ENCODE data around the gene TNF.
A peak's percentile ranks its signal among the peaks of the same experiment; 100 is the strongest.

Gene TNF

GRCh38 chr6:31544676-31545075, 30.7 kb upstream of the TNF start:
- DNase-seq (ENCODE audit: low read depth), result no peak
- H3K4me3 ChIP-seq (ENCODE audit: low read depth, low read length), result no peak overlapping the region
- TF ChIP-seq CTCF (conservative IDR thresholded peaks at IDR 0.05; ENCODE audit: low read depth, low read length), result no peak

DNA sequence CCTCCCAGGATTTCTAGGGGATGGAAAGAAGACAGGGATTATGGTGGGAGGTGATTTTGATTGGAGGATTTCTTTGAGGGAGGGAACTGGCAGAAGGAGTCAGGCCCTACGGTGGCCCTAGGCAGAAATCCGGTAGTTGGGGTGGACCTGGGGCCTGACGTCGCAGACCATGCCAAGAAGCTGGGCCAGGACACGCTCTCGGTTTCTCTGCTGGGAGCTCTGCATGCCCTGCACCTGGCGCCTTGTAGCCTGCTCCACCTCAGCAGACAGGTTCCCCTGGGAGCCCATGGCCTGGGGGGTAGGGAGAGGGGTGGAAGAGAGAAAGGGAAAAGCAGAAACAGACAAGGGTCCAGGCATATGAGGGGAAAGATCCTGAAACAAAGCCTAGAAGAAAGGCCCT, 30.1 kb upstream of the TNF start:
- no peak for DNase-seq (ENCODE audit: low read depth)
- no peak overlapping the region for H3K4me3 ChIP-seq (ENCODE audit: low read depth, low read length)
- no peak for TF ChIP-seq CTCF (conservative IDR thresholded peaks at IDR 0.05; ENCODE audit: low read depth, low read length)

GRCh38 chr6:31546339-31546957, 28.9 kb upstream of the TNF start, which contains the start of gene ATP6V1G2:
Gene ATP6V1G2 (minus strand): TSS chr6:31546608. CDS start chr6:31546559, 49 bp downstream.
- TF ChIP-seq CTCF (conservative IDR thresholded peaks at IDR 0.05; ENCODE audit: low read depth, low read length), result peak; percentile 99

GRCh38 chr6:31546958-31547726, 28.2 kb upstream of the TNF start, which contains the start of gene NFKBIL1:
Gene NFKBIL1 (plus strand): TSS chr6:31547608. CDS start chr6:31547695, 87 bp downstream.
- H3K4me3 ChIP-seq (ENCODE audit: low read depth, low read length), result peak within 1 kb of the TSS; percentile 66
- peak; percentile 99 for DNase-seq (ENCODE audit: low read depth)
- TF ChIP-seq CTCF (conservative IDR thresholded peaks at IDR 0.05; ENCODE audit: low read depth, low read length), result no peak

More at GRCh38 chr6:31546339-31546957, 28.9 kb upstream of the TNF start, which contains the start of gene ATP6V1G2:
- peak within 1 kb of the TSS; percentile 66 for H3K4me3 ChIP-seq (ENCODE audit: low read depth, low read length)
- peak; percentile 98 for DNase-seq (ENCODE audit: low read depth)

DNA sequence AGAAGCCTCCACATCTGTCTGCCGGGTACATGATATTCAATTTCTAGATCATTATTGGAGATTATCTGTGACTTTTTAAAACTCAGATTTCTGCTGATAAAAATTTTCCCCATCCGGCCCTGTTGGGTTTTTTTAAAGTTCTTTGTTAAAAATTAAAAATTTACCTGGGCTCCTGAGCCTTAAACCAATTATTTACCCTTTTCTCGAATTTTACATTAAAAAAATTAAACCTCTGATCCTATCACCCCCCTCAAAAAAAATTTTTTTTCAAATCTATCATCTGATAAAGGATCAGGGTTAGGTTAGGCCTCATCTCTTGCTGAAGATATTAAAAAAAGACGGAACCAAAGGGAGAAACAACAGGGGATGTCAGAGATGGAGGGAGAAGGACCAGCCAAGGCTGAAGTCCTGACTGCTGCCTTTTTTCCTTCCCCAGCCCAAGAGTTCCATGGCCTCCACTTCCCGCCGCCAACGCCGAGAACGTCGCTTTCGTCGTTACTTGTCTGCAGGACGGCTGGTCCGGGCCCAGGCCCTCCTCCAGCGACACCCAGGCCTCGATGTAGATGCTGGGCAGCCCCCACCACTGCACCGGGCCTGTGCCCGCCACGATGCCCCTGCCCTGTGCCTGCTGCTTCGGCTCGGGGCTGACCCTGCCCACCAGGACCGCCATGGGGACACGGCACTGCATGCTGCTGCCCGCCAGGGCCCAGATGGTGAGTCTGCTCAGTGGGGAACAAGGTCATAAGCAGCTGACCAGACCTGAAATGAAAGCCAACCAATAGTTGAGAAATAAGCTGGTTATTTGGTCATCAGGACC, 27.4 kb upstream of the TNF start:
- TF ChIP-seq CTCF (conservative IDR thresholded peaks at IDR 0.05; ENCODE audit: low read depth, low read length), result no peak
- peak overlapping the region; percentile 66 for H3K4me3 ChIP-seq (ENCODE audit: low read depth, low read length)

DNA sequence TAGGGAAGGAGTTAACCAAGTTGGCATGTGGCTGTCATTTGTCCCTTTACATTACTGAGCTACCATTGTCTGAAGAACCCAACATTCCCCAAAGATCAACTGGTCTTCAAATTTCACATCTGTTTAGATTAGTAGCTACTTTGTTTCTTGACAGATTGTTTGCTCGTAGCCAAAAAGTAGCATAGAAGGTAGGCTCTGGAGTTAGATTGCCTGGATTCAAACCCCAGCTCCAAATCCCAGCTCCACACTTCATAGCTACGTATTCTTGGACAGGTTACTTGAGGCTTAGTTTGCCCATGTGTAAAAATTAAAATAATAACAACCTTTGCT, 26.9 kb upstream of the TNF start:
- no peak for DNase-seq (ENCODE audit: low read depth)
- no peak for TF ChIP-seq CTCF (conservative IDR thresholded peaks at IDR 0.05; ENCODE audit: low read depth, low read length)
- peak overlapping the region; percentile 66 for H3K4me3 ChIP-seq (ENCODE audit: low read depth, low read length)

More for the DNA sequence above, 27.4 kb upstream of the TNF start:
- DNase-seq (ENCODE audit: low read depth), result no peak

Data from choroid plexus epithelial cell (primary cell).